Thyroid gland (tissue), 4 donors: ENCODE results near the gene INTS11.

Experiments
- CTCF ChIP-seq, 6 experiments: fragments of 200-600 bp in 3 of 6; fragments of 450-650 bp in 3 of 6; sonication (generic) in 3 of 6; IDR thresholded peaks; one replicate each; pipeline ENCODE4 v1.5.1; 2016 to 2019; ENCODE audit warnings: antibody characterized with exemption in 6 of 6, mild to moderate bottlenecking in 2 of 6, inconsistent platforms in 1 of 6, moderate library complexity in 1 of 6
- POLR2A ChIP-seq, 2 donors: fragments of 450-650 bp; IDR thresholded peaks; one replicate each; pipeline ENCODE4 v1.6.1; 2017; ENCODE audit warnings: antibody characterized with exemption in 2 of 2, mild to moderate bottlenecking in 2 of 2, moderate library complexity in 1 of 2

- TF ChIP-seq CTCF (IDR thresholded peaks at IDR 0.05) = no peak
- TF ChIP-seq POLR2A (IDR thresholded peaks at IDR 0.05) = no peak
These were observed 38.7 kb downstream of the INTS11 start for GRCh38 chr1:1285611-1286311.
